Endothelial cell of umbilical vein (primary cell): ENCODE data around the gene GPATCH2L. TPM values are rescaled to one million over a fixed set of nuclear protein-coding genes. Genes with fewer than 3 reads are reported as not detected.

Experiments
- BruUV-seq: library from RNA; stranded (reverse); fragments of 400-500 nt; replicated peaks from 2 replicates; lab custom pipeline; 2021; lab: Mats Ljungman, UMichigan
- CTCF ChIA-PET: fragments of 300-600, 350-600 bp; sonication (Branson Sonifier 250); formaldehyde crosslinking; loops from one replicate; lab custom pipeline; 2021; ENCODE audit warnings: antibody characterized with exemption, inconsistent platforms; lab: Charles Lee
- POLR2A ChIA-PET: fragments of 300-600, 350-600 bp; sonication (Branson Sonifier 250); formaldehyde crosslinking; loops from one replicate; lab custom pipeline; 2021; ENCODE audit warnings: antibody characterized with exemption, inconsistent platforms; lab: Charles Lee
- DNase-seq: peaks from one replicate; pipeline ENCODE4 v3.0.0-alpha.2; 2011; ENCODE audit warnings: low read depth, low spot score
- FAIRE-seq: peaks from 2 replicates; lab custom pipeline; 2011; peaks lifted over from hg19 to GRCh38; lab: Jason Lieb, UNC
- H2AFZ ChIP-seq: 2 replicates; pipeline ENCODE4 v1.6.0; 2012; ENCODE audit warnings: low read depth, low read length, control low read depth, inconsistent platforms
- H3K27ac ChIP-seq: 2 replicates; pipeline ENCODE4 v1.5.1; 2011; ENCODE audit warnings: low read depth, mild to moderate bottlenecking, control low read depth, low read length, moderate library complexity; ENCODE audit not compliant: insufficient read depth
- H3K27me3 ChIP-seq, 2 experiments: 2 replicates each; pipeline versions ENCODE4 v1.6.0 to v1.6.1; 2011; ENCODE audit warnings: low read length in 2 of 2, mixed read lengths in 1 of 2; ENCODE audit not compliant: control insufficient read depth in 2 of 2, insufficient read depth in 2 of 2
- H3K36me3 ChIP-seq, 2 experiments: 2 replicates in 1 of 2; 3 replicates in 1 of 2; pipeline ENCODE4 v1.5.1; 2011; ENCODE audit warnings: low read length in 2 of 2, mild to moderate bottlenecking in 1 of 2, moderate library complexity in 1 of 2; ENCODE audit not compliant: control insufficient read depth in 2 of 2, insufficient read depth in 2 of 2; ENCODE audit errors: extremely low read depth in 1 of 2
- H3K4me1 ChIP-seq: 3 replicates; pipeline ENCODE4 v1.5.1; 2011; ENCODE audit warnings: mild to moderate bottlenecking, low read length; ENCODE audit not compliant: control insufficient read depth, insufficient read depth; ENCODE audit errors: extremely low read depth
- H3K4me2 ChIP-seq: 2 replicates; pipeline ENCODE4 v1.6.1; 2011; ENCODE audit warnings: low read length, control low read depth, mixed read lengths; ENCODE audit not compliant: insufficient read depth
- H3K4me3 ChIP-seq, 3 experiments: fragments of 200-600 bp in 1 of 3; sonication (generic), shearing (Covaris generic) in 1 of 3; replicated peaks in 1 of 3; 2 replicates each; pipeline ENCODE4 v1.5.1; 2011 to 2016; ENCODE audit warnings: control low read depth in 3 of 3, low read length in 3 of 3, mild to moderate bottlenecking in 2 of 3, inconsistent platforms in 1 of 3, low read depth in 1 of 3, moderate library complexity in 1 of 3; ENCODE audit not compliant: insufficient read depth in 1 of 3
- H3K79me2 ChIP-seq: 2 replicates; pipeline ENCODE4 v1.6.0; 2012; ENCODE audit warnings: low read length, inconsistent platforms; ENCODE audit not compliant: control insufficient read depth, insufficient read depth
- H3K9ac ChIP-seq: replicated peaks from 2 replicates; pipeline ENCODE3; 2011; ENCODE audit warnings: low read length, control low read depth; ENCODE audit not compliant: insufficient read depth; ENCODE audit errors: extremely low read depth
- H3K9me1 ChIP-seq: replicated peaks from 3 replicates; pipeline ENCODE4 v1.6.0; 2011; ENCODE audit warnings: mild to moderate bottlenecking, low read length; ENCODE audit not compliant: control insufficient read depth, insufficient read depth; ENCODE audit errors: extremely low read depth
- H3K9me3 ChIP-seq: replicated peaks from 2 replicates; pipeline ENCODE4 v1.5.1; 2012; ENCODE audit warnings: low read length, inconsistent platforms; ENCODE audit not compliant: control insufficient read depth, insufficient read depth
- H4K20me1 ChIP-seq: replicated peaks from 2 replicates; pipeline ENCODE3; 2011; ENCODE audit warnings: mild to moderate bottlenecking, low read length; ENCODE audit not compliant: control insufficient read depth, insufficient read depth; ENCODE audit errors: extremely low read depth
- EZH2 ChIP-seq: IDR thresholded peaks from 2 replicates; pipeline ENCODE4 v1.6.1; 2012; ENCODE audit warnings: borderline replicate concordance, low read depth, mild to moderate bottlenecking, moderate library complexity, low read length, inconsistent platforms; ENCODE audit not compliant: severe bottlenecking
- POLR2AphosphoS5 ChIP-seq: IDR thresholded peaks from 2 replicates; pipeline ENCODE4 v1.6.1; 2012; ENCODE audit warnings: low read depth, mild to moderate bottlenecking, control low read depth, low read length, moderate library complexity; ENCODE audit not compliant: insufficient read depth
- dilution Hi-C: fragments of 300-500 bp; cut with MboI; formaldehyde crosslinking; loops from one replicate; pipeline ENCODE4 v1.15.0; 2019; ENCODE audit warnings: low sequenced_read_pairs; ENCODE audit not compliant: extremely low pct_ligation_motif_present
- intact Hi-C: fragments of 100-400 bp; cut with micrococcal nuclease; formaldehyde crosslinking; loops from one replicate; pipeline ENCODE4 v1.10.0; 2022
- polyA plus RNA-seq, 4 experiments: library from polyadenylated mRNA; depleted of rRNA in 3 of 4; stranded (reverse) in 3 of 4; unstranded in 1 of 4; fragments of >200 nt; gene quantifications; 2 replicates each; pipeline versions ENCODE4 v1.2.1 to v1.2.3, GENCODE V29; 2011 to 2012; ENCODE audit warnings: missing spikeins in 1 of 4
- total RNA-seq: library from RNA; stranded (reverse); gene quantifications from 2 replicates; pipeline ENCODE4 v1.2.3, GENCODE V29; 2021
- TF ChIP-seq, protein P1 (sequence below): IDR thresholded peaks from 2 replicates; pipeline ENCODE4 v1.6.1; 2011; ENCODE audit not compliant: insufficient read depth, insufficient read length
- TF ChIP-seq, protein P2 (sequence below), 2 donors: IDR thresholded peaks; 1 replicate in 1 of 2; 2 replicates in 1 of 2; pipeline ENCODE4 v1.5.1; 2011; ENCODE audit warnings: low read length in 2 of 2, mild to moderate bottlenecking in 2 of 2, moderate library complexity in 2 of 2, control low read depth in 1 of 2, inconsistent platforms in 1 of 2, low read depth in 1 of 2; ENCODE audit not compliant: insufficient read depth in 1 of 2; ENCODE audit errors: extremely low read depth in 1 of 2

The GPATCH2L gene
- total and polyA plus RNA-seq, 2 donors (not counting 3 experiments of a cell fraction or from before 2014, with no cell fraction given) = 23.3 to 40.0 TPM

DNA sequence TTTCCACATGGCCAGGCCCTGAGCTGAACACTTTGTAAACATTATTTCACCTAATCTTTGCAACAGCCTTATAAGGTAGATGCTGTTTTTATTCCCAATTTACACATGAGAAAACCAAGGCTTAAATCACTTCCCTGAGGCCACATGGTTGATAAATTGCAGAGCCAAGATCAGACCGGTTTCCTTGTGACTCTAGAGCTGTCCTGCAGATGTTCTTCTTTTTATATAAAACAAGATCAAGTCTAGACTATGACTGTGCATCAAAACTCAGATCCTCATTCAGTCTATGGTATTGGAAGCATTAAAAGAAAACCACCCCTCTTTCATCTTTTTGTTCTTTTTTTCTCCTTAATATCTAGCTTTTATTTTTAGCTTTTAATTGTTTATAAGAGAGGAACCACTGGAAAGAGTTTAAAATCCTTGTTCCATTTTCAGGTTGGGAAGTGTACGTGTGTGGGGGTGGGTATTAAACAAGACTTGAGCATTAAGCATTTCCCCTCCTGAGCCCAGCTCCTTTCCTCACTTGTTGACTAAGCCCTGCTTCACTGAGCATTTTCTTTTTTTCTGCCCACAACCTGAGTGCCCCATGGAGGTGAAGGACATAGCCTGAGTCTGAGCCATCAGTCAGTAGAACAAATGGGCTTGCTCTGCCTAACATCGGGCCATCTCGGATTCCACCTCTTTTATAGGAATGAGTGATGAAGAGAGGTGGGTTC is 45.4 kb downstream of the GPATCH2L start:
- no peak overlapping the region for H3K27ac ChIP-seq
- ChIA-PET CTCF (interaction anchor here (1.5 to 1.8 kb wide), 2 partner anchors 16 to 18 kb away, joined by 8 read pairs; no protein-coding TSS in a partner anchor), POLR2A (no interaction called here)
- dilution Hi-C loops (no loop called here), intact Hi-C loops (loop anchor here (5.0 kb wide), 1 partner anchor 155 kb away; no protein-coding TSS in a partner anchor)
- H3K27me3 ChIP-seq = no peaks in the 10 kb centered on the region
- no peak overlapping the region for H3K9ac ChIP-seq
- H4K20me1 ChIP-seq = no peaks in the 10 kb centered on the region
- no peak for FAIRE-seq
- no peaks in the 10 kb centered on the region for H3K9me3 ChIP-seq
- TF ChIP-seq, protein P1, sequence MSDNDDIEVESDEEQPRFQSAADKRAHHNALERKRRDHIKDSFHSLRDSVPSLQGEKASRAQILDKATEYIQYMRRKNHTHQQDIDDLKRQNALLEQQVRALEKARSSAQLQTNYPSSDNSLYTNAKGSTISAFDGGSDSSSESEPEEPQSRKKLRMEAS = no peak
- TF ChIP-seq, protein P2, sequence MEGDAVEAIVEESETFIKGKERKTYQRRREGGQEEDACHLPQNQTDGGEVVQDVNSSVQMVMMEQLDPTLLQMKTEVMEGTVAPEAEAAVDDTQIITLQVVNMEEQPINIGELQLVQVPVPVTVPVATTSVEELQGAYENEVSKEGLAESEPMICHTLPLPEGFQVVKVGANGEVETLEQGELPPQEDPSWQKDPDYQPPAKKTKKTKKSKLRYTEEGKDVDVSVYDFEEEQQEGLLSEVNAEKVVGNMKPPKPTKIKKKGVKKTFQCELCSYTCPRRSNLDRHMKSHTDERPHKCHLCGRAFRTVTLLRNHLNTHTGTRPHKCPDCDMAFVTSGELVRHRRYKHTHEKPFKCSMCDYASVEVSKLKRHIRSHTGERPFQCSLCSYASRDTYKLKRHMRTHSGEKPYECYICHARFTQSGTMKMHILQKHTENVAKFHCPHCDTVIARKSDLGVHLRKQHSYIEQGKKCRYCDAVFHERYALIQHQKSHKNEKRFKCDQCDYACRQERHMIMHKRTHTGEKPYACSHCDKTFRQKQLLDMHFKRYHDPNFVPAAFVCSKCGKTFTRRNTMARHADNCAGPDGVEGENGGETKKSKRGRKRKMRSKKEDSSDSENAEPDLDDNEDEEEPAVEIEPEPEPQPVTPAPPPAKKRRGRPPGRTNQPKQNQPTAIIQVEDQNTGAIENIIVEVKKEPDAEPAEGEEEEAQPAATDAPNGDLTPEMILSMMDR (IDR thresholded peaks at IDR 0.05; ENCODE audit: extremely low read depth in 1 of 2, insufficient read depth in 1 of 2, low read depth in 1 of 2, low read length in 2 of 2) = no peak
- TF ChIP-seq POLR2AphosphoS5 = no peak
- no peak for TF ChIP-seq EZH2
- H3K4me3 ChIP-seq = no peak overlapping the region
- no peak overlapping the region for H2AFZ ChIP-seq
- peaks cover 8 to 14% of the 10 kb centered on the region in 2 experiments for H3K36me3 ChIP-seq
- H3K4me1 ChIP-seq = peaks cover 3% of the 10 kb centered on the region
- no peak overlapping the region for H3K4me2 ChIP-seq
- H3K79me2 ChIP-seq = no peaks in the 10 kb centered on the region
- BruUV-seq = no TSS peak
- DNase-seq = no peak
- no peaks in the 10 kb centered on the region for H3K9me1 ChIP-seq
